HFF-Myc (cell line): Measurements from ENCODE around the gene MYO1F.
"Not testable (repeated sequence)": the region's sequence is repeated elsewhere in the genome, so short reads cannot be mapped to it uniquely, and the experiment has no call there.

Experiments
- DNase-seq: peaks from one replicate; pipeline ENCODE4 v3.0.0-alpha.2; 2011; ENCODE audit warnings: low read depth; ENCODE audit errors: extremely low read depth
- H3K4me3 ChIP-seq: replicated peaks from 2 replicates; pipeline ENCODE4 v1.5.1; 2011; ENCODE audit warnings: low read depth, mild to moderate bottlenecking, control low read depth, low read length
- TF ChIP-seq, protein P1 (sequence below): IDR thresholded peaks from 2 replicates; pipeline ENCODE4 v1.5.1; 2012; ENCODE audit warnings: mild to moderate bottlenecking, low read depth, low read length, control low read depth; ENCODE audit errors: missing control alignments

Gene MYO1F

GRCh38 chr19:8566855-8567254 lies 10.4 kb downstream of the MYO1F start:
- TF ChIP-seq, protein P1, sequence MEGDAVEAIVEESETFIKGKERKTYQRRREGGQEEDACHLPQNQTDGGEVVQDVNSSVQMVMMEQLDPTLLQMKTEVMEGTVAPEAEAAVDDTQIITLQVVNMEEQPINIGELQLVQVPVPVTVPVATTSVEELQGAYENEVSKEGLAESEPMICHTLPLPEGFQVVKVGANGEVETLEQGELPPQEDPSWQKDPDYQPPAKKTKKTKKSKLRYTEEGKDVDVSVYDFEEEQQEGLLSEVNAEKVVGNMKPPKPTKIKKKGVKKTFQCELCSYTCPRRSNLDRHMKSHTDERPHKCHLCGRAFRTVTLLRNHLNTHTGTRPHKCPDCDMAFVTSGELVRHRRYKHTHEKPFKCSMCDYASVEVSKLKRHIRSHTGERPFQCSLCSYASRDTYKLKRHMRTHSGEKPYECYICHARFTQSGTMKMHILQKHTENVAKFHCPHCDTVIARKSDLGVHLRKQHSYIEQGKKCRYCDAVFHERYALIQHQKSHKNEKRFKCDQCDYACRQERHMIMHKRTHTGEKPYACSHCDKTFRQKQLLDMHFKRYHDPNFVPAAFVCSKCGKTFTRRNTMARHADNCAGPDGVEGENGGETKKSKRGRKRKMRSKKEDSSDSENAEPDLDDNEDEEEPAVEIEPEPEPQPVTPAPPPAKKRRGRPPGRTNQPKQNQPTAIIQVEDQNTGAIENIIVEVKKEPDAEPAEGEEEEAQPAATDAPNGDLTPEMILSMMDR, result no peak
- no peak for DNase-seq
- no peak overlapping the region for H3K4me3 ChIP-seq

DNA sequence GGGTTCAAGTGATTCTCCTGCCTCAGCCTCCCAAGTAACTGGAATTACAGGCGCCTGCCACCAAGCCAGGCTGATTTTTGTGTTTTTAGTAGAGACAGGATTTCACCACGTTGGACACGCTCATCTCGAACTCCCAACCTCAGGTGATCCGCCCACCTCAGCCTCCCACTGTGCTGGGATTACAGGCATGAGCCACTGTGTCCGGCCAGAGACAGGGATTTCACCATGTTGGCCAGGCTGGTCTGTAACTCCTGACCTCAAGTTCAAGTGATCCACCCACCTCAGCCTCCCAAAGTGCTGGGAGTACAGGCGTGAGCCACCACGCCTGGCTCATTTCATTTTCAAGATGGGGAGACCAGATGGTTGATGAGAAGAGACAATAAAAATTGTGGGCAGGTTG lies 12.4 kb downstream of the MYO1F start:
- DNase-seq, H3K4me3 ChIP-seq: not testable (repeated sequence)

DNA sequence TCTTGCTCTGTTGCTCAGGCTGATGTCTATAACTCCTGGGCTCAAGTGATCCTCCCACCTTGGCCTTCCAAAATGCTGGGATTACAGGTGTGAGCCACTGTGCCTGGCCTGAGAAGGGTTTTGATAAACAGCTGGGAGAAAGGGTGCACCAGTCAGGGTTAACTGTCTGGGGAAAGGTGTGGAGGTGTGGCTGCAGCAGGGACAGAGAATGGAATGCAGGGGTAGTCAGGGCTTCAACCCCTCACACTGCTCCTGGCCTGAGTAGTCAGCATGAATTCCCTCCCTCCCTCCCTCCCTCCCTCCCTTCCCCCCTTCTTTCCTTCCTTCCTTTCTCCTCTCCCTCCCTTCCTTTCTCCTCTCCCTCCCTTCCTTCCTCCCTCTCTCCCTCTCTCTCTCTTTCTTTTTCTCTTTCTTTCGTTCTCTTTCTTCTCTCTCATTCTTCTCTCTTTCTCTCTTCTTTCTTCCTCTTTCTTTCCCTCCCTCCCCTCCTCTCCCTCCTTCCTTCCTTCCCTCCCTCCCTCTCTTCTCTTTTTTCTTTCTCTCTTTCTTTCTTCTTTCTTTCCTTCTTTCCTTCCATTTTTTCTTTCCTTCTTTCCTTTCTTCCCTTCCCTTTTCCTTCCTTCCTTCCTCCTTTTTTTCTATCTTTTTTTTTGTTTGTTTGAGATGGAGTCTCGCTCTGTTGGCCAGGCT lies 16.0 kb downstream of the MYO1F start:
- TF ChIP-seq, protein P1, result no peak
- no peak for DNase-seq
- no peak overlapping the region for H3K4me3 ChIP-seq

- no peak for DNase-seq
- H3K4me3 ChIP-seq, result no peak overlapping the region
- TF ChIP-seq, protein P1, result no peak
Measured at GRCh38 chr19:8558325-8558724, 18.9 kb downstream of the MYO1F start.

- no peak for DNase-seq
- no peak overlapping the region for H3K4me3 ChIP-seq
- TF ChIP-seq, protein P1, result no peak
Measured at GRCh38 chr19:8557642-8558238, 19.5 kb downstream of the MYO1F start.

- not testable (repeated sequence) for DNase-seq, H3K4me3 ChIP-seq
Measured at GRCh38 chr19:8553729-8554128, 23.5 kb downstream of the MYO1F start.

DNA sequence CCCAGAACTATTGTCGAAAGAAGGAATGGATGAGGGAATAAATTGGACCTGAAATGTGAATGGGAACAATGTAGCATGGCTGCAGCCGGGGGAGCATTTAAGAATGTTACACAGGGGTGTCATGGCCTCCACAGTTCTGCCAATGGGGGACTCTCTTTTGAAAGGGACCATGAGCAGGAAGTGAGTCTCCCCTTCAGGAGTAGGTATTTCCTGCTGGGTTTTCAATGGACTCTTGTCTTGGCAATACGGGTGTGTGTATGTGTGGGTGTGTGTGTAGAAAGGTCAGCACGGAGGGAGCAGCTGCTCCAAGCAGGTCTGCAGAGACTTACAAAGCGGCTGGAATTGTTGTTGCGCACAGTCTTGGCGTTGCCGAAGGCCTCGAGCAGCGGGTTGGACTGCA lies 24.4 kb downstream of the MYO1F start:
- DNase-seq, result no peak
- TF ChIP-seq, protein P1, result no peak
- no peak overlapping the region for H3K4me3 ChIP-seq

DNA sequence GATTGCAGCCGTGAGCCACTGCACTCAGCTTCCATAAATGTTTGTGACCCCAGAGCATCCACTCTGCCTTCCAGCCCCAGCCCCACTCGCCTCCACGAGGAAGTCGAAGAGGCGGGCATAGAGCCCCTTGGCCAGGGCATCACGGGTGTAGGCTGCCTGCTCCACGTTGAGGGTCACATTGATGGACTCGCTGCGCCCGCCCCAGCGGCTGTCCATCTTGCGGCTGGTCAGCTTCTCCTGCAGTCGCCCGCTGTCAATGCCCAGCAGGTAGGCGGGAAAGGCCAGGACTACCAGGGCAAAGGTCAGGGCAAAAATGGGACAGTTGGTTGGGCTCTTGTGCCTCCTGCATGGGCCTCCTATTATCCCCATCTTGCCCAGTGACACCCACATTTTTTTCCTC lies 27.2 kb downstream of the MYO1F start:
- DNase-seq, result no peak
- H3K4me3 ChIP-seq, result no peak overlapping the region
- TF ChIP-seq, protein P1, result no peak
